ENCODE data around the gene CEPT1.

GRCh38 chr1:111234258-111234657 is 94.2 kb downstream of the CEPT1 start:
- TF ChIP-seq POLR2AphosphoS5 (IDR thresholded peaks at IDR 0.05) (no peak), EP300 (IDR thresholded peaks at IDR 0.05) (no peak), POLR2A (IDR thresholded peaks at IDR 0.05) (no peak)
- TF ChIP-seq, protein P1, sequence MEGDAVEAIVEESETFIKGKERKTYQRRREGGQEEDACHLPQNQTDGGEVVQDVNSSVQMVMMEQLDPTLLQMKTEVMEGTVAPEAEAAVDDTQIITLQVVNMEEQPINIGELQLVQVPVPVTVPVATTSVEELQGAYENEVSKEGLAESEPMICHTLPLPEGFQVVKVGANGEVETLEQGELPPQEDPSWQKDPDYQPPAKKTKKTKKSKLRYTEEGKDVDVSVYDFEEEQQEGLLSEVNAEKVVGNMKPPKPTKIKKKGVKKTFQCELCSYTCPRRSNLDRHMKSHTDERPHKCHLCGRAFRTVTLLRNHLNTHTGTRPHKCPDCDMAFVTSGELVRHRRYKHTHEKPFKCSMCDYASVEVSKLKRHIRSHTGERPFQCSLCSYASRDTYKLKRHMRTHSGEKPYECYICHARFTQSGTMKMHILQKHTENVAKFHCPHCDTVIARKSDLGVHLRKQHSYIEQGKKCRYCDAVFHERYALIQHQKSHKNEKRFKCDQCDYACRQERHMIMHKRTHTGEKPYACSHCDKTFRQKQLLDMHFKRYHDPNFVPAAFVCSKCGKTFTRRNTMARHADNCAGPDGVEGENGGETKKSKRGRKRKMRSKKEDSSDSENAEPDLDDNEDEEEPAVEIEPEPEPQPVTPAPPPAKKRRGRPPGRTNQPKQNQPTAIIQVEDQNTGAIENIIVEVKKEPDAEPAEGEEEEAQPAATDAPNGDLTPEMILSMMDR (IDR thresholded peaks at IDR 0.05), result no peak
